Mesothelial cell of epicardium (in vitro differentiated cells): ENCODE data around the gene FTO. TPM values are rescaled to one million over a fixed set of nuclear protein-coding genes. Genes with fewer than 3 reads are reported as not detected.

Source experiments
- DNase-seq, 2 experiments: peaks; one replicate each; pipeline ENCODE4 v3.0.0; 2021; ENCODE audit warnings: low spot score in 2 of 2; ENCODE audit not compliant: unreplicated experiment in 2 of 2
- H3K27ac Mint-ChIP-seq: 2 replicates; pipeline ENCODE4 v1.8.0; 2021; ENCODE audit warnings: mixed read lengths
- H3K27me3 Mint-ChIP-seq: 2 replicates; pipeline ENCODE4 v1.8.0; 2021; ENCODE audit warnings: low read depth, mixed read lengths
- H3K36me3 Mint-ChIP-seq: 2 replicates; pipeline ENCODE4 v1.8.0; 2021; ENCODE audit warnings: mixed read lengths
- H3K4me1 Mint-ChIP-seq: 2 replicates; pipeline ENCODE4 v1.8.0; 2021; ENCODE audit warnings: mixed read lengths
- H3K4me3 Mint-ChIP-seq: 2 replicates; pipeline ENCODE4 v1.8.0; 2021; ENCODE audit warnings: mild to moderate bottlenecking, moderate library complexity, mixed read lengths
- H3K9me3 Mint-ChIP-seq: 2 replicates; pipeline ENCODE4 v1.8.0; 2021; ENCODE audit warnings: mixed read lengths
- CTCF ChIP-seq: fragments of 200-600 bp; sonication (generic); IDR thresholded peaks from one replicate; pipeline ENCODE4 v1.5.0; 2021; ENCODE audit warnings: antibody characterized with exemption; ENCODE audit not compliant: unreplicated experiment
- total RNA-seq: library from RNA; stranded (reverse); gene quantifications from 3 replicates; pipeline ENCODE4 v1.2.1, GENCODE V29; 2021

FTO gene
- total RNA-seq, 1 donor from 2014 or later: 103 TPM

- TF ChIP-seq CTCF: no peak
- no peaks in the 10 kb centered on the region for H3K36me3 Mint-ChIP-seq
- no peak overlapping the region for H3K27ac Mint-ChIP-seq
- no peak overlapping the region for H3K4me3 Mint-ChIP-seq
- peaks cover 6% of the 10 kb centered on the region for H3K4me1 Mint-ChIP-seq
- H3K27me3 Mint-ChIP-seq: no peaks in the 10 kb centered on the region
- peaks cover 7% of the 10 kb centered on the region for H3K9me3 Mint-ChIP-seq
- no peak for DNase-seq
Measured at GRCh38 chr16:54165912-54166865, 462.2 kb downstream of the FTO start.

- DNase-seq: no peak
- Mint-ChIP-seq H3K27me3 (no peaks in the 10 kb centered on the region), H3K4me3 (no peak overlapping the region), H3K27ac (no peak overlapping the region), H3K36me3 (no peaks in the 10 kb centered on the region), H3K9me3 (no peaks in the 10 kb centered on the region), H3K4me1 (peaks cover 34% of the 10 kb centered on the region)
- no peak for TF ChIP-seq CTCF
Measured at GRCh38 chr16:54169112-54169511, 465.2 kb downstream of the FTO start.

GRCh38 chr16:54171626-54172537 is 467.9 kb downstream of the FTO start:
- no peak for DNase-seq
- Mint-ChIP-seq H3K27ac (peak overlapping the region; percentile 44), H3K36me3 (no peaks in the 10 kb centered on the region), H3K27me3 (no peaks in the 10 kb centered on the region), H3K4me3 (peak overlapping the region; percentile 24), H3K9me3 (no peaks in the 10 kb centered on the region), H3K4me1 (peaks cover 58% of the 10 kb centered on the region)
- no peak for TF ChIP-seq CTCF

GRCh38 chr16:54173490-54173889 is 469.5 kb downstream of the FTO start:
- Mint-ChIP-seq H3K27me3 (no peaks in the 10 kb centered on the region), H3K4me1 (peaks cover 74% of the 10 kb centered on the region), H3K27ac (no peak overlapping the region), H3K4me3 (no peak overlapping the region), H3K36me3 (no peaks in the 10 kb centered on the region), H3K9me3 (no peaks in the 10 kb centered on the region)
- no peak for DNase-seq
- no peak for TF ChIP-seq CTCF

GRCh38 chr16:54174201-54174600 is 470.2 kb downstream of the FTO start:
- DNase-seq: no peak
- H3K36me3 Mint-ChIP-seq: no peaks in the 10 kb centered on the region
- H3K27me3 Mint-ChIP-seq: no peaks in the 10 kb centered on the region
- peaks cover 79% of the 10 kb centered on the region for H3K4me1 Mint-ChIP-seq
- no peaks in the 10 kb centered on the region for H3K9me3 Mint-ChIP-seq
- no peak overlapping the region for H3K27ac Mint-ChIP-seq
- no peak overlapping the region for H3K4me3 Mint-ChIP-seq
- no peak for TF ChIP-seq CTCF
